Measurements from ENCODE around the gene BMAL1. TPM values are rescaled to one million over a fixed set of nuclear protein-coding genes. Genes with fewer than 3 reads are reported as not detected.
"Not testable (repeated sequence)": the region's sequence is repeated elsewhere in the genome, so short reads cannot be mapped to it uniquely, and the experiment has no call there.

BMAL1 gene
- total RNA-seq, 1 donor from 2014 or later = 7.7 TPM

- H3K9me3 Mint-ChIP-seq (ENCODE audit: unreplicated experiment) = no peaks in the 10 kb centered on the region
- no peaks in the 10 kb centered on the region for H3K27me3 Mint-ChIP-seq (ENCODE audit: unreplicated experiment)
- H3K4me1 Mint-ChIP-seq (ENCODE audit: unreplicated experiment) = no peaks in the 10 kb centered on the region
- H3K4me3 Mint-ChIP-seq (ENCODE audit: unreplicated experiment) = no peak overlapping the region
- no peak for TF ChIP-seq CTCF (IDR thresholded peaks at IDR 0.05; ENCODE audit: unreplicated experiment)
- DNase-seq (ENCODE audit: low spot score) = no peak
- H3K36me3 Mint-ChIP-seq (ENCODE audit: low read depth, unreplicated experiment) = peaks cover 46% of the 10 kb centered on the region
- H3K27ac Mint-ChIP-seq (ENCODE audit: unreplicated experiment) = no peak overlapping the region
These were observed 109.0 kb downstream of the BMAL1 start for GRCh38 chr11:13386567-13386966.

GRCh38 chr11:13388741-13389140 lies 111.2 kb downstream of the BMAL1 start:
- no peak for TF ChIP-seq CTCF (IDR thresholded peaks at IDR 0.05; ENCODE audit: unreplicated experiment)
- H3K27ac Mint-ChIP-seq (ENCODE audit: unreplicated experiment) = no peak overlapping the region
- no peaks in the 10 kb centered on the region for H3K4me1 Mint-ChIP-seq (ENCODE audit: unreplicated experiment)
- H3K27me3 Mint-ChIP-seq (ENCODE audit: unreplicated experiment) = no peaks in the 10 kb centered on the region
- H3K9me3 Mint-ChIP-seq (ENCODE audit: unreplicated experiment) = no peaks in the 10 kb centered on the region
- peaks cover 35% of the 10 kb centered on the region for H3K36me3 Mint-ChIP-seq (ENCODE audit: low read depth, unreplicated experiment)
- no peak for DNase-seq (ENCODE audit: low spot score)
- H3K4me3 Mint-ChIP-seq (ENCODE audit: unreplicated experiment) = no peak overlapping the region

GRCh38 chr11:13391217-13391616 lies 113.6 kb downstream of the BMAL1 start:
- Mint-ChIP-seq H3K27ac (ENCODE audit: unreplicated experiment) (no peak overlapping the region), H3K4me1 (ENCODE audit: unreplicated experiment) (no peaks in the 10 kb centered on the region), H3K4me3 (ENCODE audit: unreplicated experiment) (no peak overlapping the region), H3K9me3 (ENCODE audit: unreplicated experiment) (no peaks in the 10 kb centered on the region), H3K36me3 (ENCODE audit: low read depth, unreplicated experiment) (peaks cover 40% of the 10 kb centered on the region), H3K27me3 (ENCODE audit: unreplicated experiment) (peaks cover 4% of the 10 kb centered on the region)
- no peak for TF ChIP-seq CTCF (IDR thresholded peaks at IDR 0.05; ENCODE audit: unreplicated experiment)
- no peak for DNase-seq (ENCODE audit: low spot score)

- H3K4me3 Mint-ChIP-seq (ENCODE audit: unreplicated experiment); DNase-seq (ENCODE audit: low spot score); H3K27me3 Mint-ChIP-seq (ENCODE audit: unreplicated experiment); H3K9me3 Mint-ChIP-seq (ENCODE audit: unreplicated experiment); H3K4me1 Mint-ChIP-seq (ENCODE audit: unreplicated experiment); H3K27ac Mint-ChIP-seq (ENCODE audit: unreplicated experiment): not testable (repeated sequence)
- H3K36me3 Mint-ChIP-seq (ENCODE audit: low read depth, unreplicated experiment) = peaks cover 57% of the 10 kb centered on the region
These were observed 120.7 kb downstream of the BMAL1 start for GRCh38 chr11:13398335-13398734.

GRCh38 chr11:13405220-13405619 lies 127.6 kb downstream of the BMAL1 start:
- H3K4me3 Mint-ChIP-seq (ENCODE audit: unreplicated experiment) = no peak overlapping the region

More at GRCh38 chr11:13405220-13405619, 127.6 kb downstream of the BMAL1 start:
- H3K27ac Mint-ChIP-seq (ENCODE audit: unreplicated experiment) = no peak overlapping the region
- no peaks in the 10 kb centered on the region for H3K4me1 Mint-ChIP-seq (ENCODE audit: unreplicated experiment)
- DNase-seq (ENCODE audit: low spot score) = no peak
- no peak for TF ChIP-seq CTCF (IDR thresholded peaks at IDR 0.05; ENCODE audit: unreplicated experiment)
- H3K36me3 Mint-ChIP-seq (ENCODE audit: low read depth, unreplicated experiment) = peaks cover 35% of the 10 kb centered on the region
- peaks cover 1% of the 10 kb centered on the region for H3K27me3 Mint-ChIP-seq (ENCODE audit: unreplicated experiment)
- peaks cover 5% of the 10 kb centered on the region for H3K9me3 Mint-ChIP-seq (ENCODE audit: unreplicated experiment)
